Uterus (tissue), 2 donors: ENCODE results near the gene HSPA2.

Source experiments
- POLR2A ChIP-seq, 2 donors: fragments of 450-650 bp; IDR thresholded peaks; one replicate each; pipeline ENCODE4 v1.6.1; 2016; ENCODE audit warnings: antibody characterized with exemption in 2 of 2, mild to moderate bottlenecking in 1 of 2, moderate library complexity in 1 of 2
- TF ChIP-seq, protein P1 (sequence below), 4 experiments: fragments of 200-600 bp in 2 of 4; fragments of 450-650 bp in 2 of 4; sonication (generic) in 2 of 4; IDR thresholded peaks; one replicate each; pipeline ENCODE4 v1.5.1; 2016 to 2019; ENCODE audit warnings: antibody characterized with exemption in 4 of 4, mild to moderate bottlenecking in 2 of 4, moderate library complexity in 1 of 4

DNA sequence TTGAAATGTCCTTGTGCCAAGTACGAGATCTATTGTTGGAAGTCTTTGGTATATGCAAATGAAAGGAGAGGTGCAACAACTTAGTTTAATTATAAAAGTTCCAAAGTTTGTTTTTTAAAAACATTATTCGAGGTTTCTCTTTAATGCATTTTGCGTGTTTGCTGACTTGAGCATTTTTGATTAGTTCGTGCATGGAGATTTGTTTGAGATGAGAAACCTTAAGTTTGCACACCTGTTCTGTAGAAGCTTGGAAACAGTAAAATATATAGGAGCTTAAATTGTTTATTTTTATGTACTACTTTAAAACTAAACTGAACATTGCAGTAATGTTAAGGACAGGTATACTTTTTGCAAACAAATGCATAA lies 2.3 kb downstream of the HSPA2 start:
- TF ChIP-seq POLR2A (IDR thresholded peaks at IDR 0.05), result no peak
- TF ChIP-seq, protein P1, sequence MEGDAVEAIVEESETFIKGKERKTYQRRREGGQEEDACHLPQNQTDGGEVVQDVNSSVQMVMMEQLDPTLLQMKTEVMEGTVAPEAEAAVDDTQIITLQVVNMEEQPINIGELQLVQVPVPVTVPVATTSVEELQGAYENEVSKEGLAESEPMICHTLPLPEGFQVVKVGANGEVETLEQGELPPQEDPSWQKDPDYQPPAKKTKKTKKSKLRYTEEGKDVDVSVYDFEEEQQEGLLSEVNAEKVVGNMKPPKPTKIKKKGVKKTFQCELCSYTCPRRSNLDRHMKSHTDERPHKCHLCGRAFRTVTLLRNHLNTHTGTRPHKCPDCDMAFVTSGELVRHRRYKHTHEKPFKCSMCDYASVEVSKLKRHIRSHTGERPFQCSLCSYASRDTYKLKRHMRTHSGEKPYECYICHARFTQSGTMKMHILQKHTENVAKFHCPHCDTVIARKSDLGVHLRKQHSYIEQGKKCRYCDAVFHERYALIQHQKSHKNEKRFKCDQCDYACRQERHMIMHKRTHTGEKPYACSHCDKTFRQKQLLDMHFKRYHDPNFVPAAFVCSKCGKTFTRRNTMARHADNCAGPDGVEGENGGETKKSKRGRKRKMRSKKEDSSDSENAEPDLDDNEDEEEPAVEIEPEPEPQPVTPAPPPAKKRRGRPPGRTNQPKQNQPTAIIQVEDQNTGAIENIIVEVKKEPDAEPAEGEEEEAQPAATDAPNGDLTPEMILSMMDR (IDR thresholded peaks at IDR 0.05), result no peak
